PFSK-1 (cell line): ENCODE measurements around the gene RASSF3.

Experiments
- POLR2AphosphoS5 ChIP-seq: IDR thresholded peaks from 2 replicates; pipeline ENCODE4 v1.6.1; 2012; ENCODE audit warnings: low read depth, mild to moderate bottlenecking, control low read depth, low read length, moderate library complexity
- SIN3A ChIP-seq: IDR thresholded peaks from 2 replicates; pipeline ENCODE4 v1.6.1; 2012; ENCODE audit warnings: mild to moderate bottlenecking, low read length, moderate library complexity, borderline replicate concordance; ENCODE audit not compliant: insufficient read depth
- TAF1 ChIP-seq: IDR thresholded peaks from 2 replicates; pipeline ENCODE4 v1.6.1; 2012; ENCODE audit warnings: low read length, control low read depth, borderline replicate concordance; ENCODE audit not compliant: insufficient read depth
- TF ChIP-seq, protein P1 (sequence below), 2 experiments: IDR thresholded peaks; 2 replicates each; pipeline versions ENCODE4 v1.6.1 to v1.8.0; 2011 to 2012; ENCODE audit warnings: low read depth in 2 of 2, low read length in 2 of 2, control low read depth in 1 of 2, inconsistent platforms in 1 of 2, mild to moderate bottlenecking in 1 of 2, moderate library complexity in 1 of 2; ENCODE audit not compliant: insufficient read depth in 1 of 2

DNA sequence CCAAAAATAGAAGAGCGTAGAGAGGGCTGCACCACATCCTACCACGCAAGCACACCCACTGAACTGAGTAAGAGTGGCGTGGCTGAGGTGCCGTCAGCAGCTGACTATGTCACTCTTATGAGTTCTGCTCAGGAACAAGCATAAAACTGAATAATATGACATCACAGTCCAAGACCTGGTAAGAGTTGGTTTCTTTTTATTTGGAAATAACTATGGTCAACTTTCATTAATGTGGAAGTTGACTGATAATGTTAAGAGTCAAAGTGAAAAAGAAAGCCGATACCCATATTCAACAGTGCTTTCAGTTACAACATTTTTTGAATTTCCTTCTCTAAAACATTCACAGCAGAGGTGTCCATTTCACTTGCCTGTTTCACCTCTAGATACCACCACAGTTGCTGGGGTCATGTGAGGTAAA lies 104.3 kb downstream of the RASSF3 start:
- TF ChIP-seq POLR2AphosphoS5 (no peak), TAF1 (no peak), SIN3A (no peak)
- TF ChIP-seq, protein P1, sequence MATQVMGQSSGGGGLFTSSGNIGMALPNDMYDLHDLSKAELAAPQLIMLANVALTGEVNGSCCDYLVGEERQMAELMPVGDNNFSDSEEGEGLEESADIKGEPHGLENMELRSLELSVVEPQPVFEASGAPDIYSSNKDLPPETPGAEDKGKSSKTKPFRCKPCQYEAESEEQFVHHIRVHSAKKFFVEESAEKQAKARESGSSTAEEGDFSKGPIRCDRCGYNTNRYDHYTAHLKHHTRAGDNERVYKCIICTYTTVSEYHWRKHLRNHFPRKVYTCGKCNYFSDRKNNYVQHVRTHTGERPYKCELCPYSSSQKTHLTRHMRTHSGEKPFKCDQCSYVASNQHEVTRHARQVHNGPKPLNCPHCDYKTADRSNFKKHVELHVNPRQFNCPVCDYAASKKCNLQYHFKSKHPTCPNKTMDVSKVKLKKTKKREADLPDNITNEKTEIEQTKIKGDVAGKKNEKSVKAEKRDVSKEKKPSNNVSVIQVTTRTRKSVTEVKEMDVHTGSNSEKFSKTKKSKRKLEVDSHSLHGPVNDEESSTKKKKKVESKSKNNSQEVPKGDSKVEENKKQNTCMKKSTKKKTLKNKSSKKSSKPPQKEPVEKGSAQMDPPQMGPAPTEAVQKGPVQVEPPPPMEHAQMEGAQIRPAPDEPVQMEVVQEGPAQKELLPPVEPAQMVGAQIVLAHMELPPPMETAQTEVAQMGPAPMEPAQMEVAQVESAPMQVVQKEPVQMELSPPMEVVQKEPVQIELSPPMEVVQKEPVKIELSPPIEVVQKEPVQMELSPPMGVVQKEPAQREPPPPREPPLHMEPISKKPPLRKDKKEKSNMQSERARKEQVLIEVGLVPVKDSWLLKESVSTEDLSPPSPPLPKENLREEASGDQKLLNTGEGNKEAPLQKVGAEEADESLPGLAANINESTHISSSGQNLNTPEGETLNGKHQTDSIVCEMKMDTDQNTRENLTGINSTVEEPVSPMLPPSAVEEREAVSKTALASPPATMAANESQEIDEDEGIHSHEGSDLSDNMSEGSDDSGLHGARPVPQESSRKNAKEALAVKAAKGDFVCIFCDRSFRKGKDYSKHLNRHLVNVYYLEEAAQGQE (IDR thresholded peaks at IDR 0.05; ENCODE audit: insufficient read depth in 1 of 2, low read depth in 2 of 2, low read length in 2 of 2) = no peak
